HG03457 (cell line): ENCODE data around the gene LRRC59.
"Not testable (repeated sequence)": the region's sequence is repeated elsewhere in the genome, so short reads cannot be mapped to it uniquely, and the experiment has no call there.

Experiments
- ATAC-seq: cut with Tn5 transposase; IDR thresholded peaks from one replicate; pipeline ENCODE4 v1.9.1; 2021; ENCODE audit warnings: moderate number of reproducible peaks; ENCODE audit not compliant: unreplicated experiment

The LRRC59 gene

DNA sequence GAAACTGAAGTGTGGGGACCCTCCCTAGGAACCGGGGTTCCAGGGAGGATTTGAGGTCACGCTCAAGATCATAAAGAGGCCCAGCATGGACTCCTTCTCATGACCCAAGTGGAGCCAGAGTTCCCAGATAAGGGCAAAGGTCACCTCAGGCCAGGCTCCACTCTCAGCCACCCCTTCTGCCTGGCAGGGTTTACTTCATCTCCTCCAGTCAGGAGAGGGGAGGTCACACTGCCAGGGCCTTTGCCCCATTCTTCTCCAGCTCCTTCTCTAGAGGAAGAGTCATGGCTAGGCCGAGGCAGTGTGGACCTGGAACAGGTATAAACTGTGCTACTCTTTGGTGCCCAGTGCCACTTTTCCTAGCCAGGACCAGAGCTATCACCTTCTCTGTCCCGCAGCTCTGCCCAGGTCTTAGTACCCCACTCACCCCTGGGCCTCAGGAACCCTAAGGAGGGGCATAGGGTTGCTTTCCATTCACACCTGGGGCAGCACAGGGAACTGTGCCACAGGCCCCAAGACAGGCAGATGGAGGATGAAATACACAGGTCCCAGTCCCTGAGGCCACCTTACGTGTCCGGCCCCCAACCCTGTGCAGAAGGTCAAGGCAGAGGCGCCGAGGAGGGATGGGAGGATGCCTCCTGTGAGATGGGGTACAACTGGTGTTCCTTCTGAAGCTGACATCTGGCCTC, 27.8 kb upstream of the LRRC59 start:
- ATAC-seq, result no peak

GRCh38 chr17:50424246-50424995, 27.1 kb upstream of the LRRC59 start:
- no peak for ATAC-seq

DNA sequence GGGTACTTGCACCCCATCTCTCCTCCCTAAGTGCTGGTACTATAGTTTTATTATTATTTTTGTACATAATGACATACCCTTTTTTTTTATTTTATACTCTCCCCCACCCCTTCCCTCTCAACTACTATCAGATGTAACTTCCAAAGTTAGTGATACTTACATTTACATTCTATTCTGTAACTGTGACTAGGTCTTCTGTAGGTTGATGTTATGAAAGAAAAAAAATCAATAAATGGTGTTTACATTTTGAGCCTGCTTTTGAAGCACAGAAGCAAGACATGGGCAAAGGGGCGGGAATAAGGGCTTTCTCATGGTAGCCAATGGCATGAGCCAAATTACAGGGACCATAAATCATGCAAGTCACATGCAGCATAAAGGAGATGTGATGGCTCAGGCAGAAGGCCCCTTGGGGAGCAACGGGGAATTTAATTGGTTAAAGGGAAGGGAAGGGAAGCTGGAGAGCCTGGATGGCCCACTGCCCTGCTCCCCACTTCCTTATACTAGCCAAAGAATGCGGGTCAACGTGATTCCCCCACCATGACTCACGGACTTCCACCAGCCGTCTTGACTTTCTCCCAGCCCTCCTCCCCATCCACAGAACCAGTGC, 26.3 kb upstream of the LRRC59 start:
- no peak for ATAC-seq

- no peak for ATAC-seq
Measured at GRCh38 chr17:50422738-50423137, 25.4 kb upstream of the LRRC59 start.

- ATAC-seq, result no peak
Measured at GRCh38 chr17:50421308-50422051, 24.2 kb upstream of the LRRC59 start.

DNA sequence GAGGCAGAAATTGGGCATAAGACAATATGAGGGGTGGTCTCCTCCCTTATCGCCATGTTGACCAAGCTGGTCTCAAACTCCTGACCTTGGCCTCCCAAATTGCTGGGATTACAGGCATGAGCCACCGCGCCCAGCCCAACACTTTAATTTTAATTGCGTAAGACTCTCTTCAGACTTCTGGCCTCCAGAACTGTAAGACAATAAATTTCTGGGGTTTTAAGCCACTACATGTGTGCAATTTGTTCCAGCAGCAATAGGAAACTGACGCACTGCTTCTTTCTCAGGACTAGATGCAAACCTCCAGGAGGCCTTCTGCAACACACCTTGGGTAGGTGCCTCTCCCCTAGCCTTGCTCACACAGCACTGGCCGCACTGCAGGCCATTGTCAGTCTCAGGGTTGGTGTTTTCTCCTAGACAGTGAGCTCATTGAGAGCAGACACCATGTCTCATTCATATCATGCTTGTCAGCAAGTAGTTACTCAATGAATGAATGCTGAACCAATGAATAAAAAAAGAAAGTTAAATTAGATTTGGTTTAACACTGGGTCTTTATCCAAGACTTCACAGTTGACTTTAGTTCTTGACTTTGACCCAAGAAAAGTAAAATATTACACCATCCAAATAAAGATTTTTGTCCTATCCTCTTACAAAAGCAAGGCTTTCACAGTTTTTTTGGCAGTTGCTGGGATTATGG, 23.2 kb upstream of the LRRC59 start:
- ATAC-seq, result no peak

DNA sequence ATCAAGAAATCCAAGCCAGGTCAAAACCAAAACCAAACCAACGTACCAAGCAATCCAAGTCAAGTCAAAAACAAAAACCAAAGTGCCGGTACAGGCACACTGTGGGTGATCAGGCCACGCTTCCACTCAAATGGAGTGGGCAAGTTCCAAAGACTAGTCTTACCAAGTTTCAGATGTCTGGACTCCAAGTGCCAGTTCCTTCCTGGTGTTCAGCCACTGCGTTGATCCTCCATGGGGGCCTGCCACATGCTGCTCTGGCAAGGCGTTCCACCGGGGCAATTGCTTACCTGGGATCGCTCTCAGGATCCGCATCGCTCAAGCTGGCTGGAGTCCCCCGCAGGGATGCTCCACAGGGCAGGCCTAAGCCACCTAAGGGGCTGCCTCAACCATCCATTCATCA, 22.3 kb upstream of the LRRC59 start:
- ATAC-seq, result not testable (repeated sequence)

DNA sequence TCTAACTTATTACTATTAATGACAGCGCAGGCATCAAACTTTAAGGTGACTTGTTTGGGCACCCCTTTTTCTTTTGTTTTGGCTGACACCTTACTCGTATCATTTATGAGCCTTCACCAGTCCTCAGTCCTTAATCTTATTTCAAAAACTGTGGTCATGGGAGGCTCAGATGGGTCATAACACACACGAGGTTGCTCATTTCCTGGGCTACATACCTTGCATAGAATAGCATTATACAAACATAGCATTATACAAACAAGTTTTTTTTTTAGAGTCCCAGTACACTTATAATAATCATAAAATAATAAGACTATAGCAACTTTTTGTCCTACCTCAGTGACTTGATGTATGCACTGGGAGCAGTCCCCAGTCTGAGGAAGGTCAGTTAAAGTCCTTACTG, 17.5 kb upstream of the LRRC59 start:
- no peak for ATAC-seq

GRCh38 chr17:50412188-50412732, 14.9 kb upstream of the LRRC59 start:
- ATAC-seq, result no peak

DNA sequence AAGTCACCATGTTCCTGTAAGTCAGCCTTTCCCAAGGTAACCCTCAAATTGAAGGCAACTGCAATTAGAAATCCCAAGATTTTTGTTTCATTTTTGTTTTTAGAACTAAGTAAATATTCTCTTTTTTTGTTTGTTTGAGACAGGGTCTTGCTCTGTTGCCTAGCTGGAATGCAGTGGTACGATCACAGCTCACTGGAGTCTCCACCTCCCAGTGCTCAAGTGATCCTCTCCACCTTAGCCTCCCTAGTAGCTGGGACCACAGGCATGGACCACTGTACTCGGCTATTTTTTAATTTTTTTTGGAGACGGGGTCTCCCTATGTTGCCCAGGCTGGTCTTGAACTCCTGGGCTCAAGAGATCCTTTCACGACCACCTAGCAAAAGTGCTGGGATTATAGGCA, 10.6 kb upstream of the LRRC59 start:
- ATAC-seq, result no peak

DNA sequence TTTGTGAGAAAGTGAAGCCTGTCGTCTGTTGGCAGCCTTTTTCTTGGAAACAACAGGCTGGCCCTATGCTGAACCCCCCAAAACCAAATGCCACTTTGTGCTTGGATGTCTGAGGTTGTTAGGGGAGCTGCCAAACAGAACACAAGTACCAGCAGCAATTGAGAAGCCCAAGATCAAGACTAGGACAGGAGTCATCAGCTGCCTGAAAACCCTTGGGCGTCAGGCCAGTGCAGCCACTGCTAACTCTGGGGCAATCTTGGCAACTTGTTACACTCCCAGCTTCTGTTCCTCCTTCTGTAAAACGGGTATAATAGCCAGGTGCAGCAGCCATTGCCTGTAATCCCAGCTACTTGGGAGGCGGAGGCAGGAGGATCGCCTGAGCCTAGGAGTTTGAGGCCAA, 9.3 kb upstream of the LRRC59 start:
- no peak for ATAC-seq

GRCh38 chr17:50405351-50405750, 8.0 kb upstream of the LRRC59 start:
- ATAC-seq, result not testable (repeated sequence)

GRCh38 chr17:50399591-50399990, 2.3 kb upstream of the LRRC59 start:
- not testable (repeated sequence) for ATAC-seq

GRCh38 chr17:50398672-50399071, 1.3 kb upstream of the LRRC59 start:
- not testable (repeated sequence) for ATAC-seq

DNA sequence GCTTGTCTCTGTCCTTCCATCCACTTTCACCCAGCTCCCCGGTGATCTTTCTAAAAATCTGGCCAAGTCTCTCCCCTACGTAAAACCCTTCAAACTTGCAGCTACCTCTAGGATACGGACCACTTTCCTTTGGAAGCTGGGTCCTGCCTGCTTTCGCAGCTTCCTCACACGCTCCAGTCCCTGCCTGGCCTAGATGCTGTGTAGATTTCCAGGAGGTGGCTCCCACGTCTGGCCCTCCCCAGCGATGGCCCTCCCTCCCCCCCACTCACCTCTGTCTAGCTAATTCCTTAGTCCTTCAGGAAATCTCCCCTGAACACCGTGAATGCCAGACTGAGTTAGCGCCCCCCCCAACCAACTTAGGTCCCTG, 579 bp upstream of the LRRC59 start:
- no peak for ATAC-seq

GRCh38 chr17:50396261-50397110, 837 bp downstream of the LRRC59 start:
- ATAC-seq, result no peak

DNA sequence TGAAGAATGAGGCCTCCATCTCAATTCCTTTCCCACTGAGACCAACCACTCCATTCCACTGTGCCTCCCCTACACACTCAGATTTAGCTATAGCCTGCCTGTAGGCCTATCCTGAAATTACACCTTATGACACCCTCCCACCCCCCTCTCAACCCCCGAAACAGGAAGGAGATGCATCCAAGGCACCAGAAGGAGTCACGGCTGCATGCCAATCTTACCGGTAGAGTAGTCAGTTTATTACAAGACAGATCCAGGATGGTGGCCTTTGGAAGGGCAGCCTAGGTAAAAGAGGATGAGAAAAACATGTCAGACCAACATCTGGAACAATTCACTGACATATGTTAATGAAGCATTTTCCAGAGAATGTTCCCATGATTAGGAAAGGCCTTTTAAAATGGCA, 2.6 kb downstream of the LRRC59 start:
- ATAC-seq, result no peak

DNA sequence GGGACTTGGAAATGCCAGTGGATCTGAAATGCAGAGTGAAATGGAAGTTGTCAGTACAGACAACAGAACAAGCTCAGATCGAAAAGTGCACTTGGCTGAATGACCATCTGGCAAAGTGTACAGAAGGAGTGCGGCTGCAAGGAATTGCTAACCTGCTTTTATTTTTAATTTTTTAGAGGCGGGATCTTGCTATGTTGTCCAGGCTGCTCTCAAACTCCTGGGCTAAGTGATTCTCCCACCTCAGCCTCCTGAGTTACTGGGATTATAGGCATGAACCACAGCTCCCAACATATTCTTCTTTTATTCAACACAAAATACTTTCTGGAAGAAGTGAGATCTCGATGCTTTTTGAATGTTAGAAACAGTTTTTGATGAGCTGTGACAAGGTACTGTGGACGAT, 3.6 kb downstream of the LRRC59 start:
- no peak for ATAC-seq

DNA sequence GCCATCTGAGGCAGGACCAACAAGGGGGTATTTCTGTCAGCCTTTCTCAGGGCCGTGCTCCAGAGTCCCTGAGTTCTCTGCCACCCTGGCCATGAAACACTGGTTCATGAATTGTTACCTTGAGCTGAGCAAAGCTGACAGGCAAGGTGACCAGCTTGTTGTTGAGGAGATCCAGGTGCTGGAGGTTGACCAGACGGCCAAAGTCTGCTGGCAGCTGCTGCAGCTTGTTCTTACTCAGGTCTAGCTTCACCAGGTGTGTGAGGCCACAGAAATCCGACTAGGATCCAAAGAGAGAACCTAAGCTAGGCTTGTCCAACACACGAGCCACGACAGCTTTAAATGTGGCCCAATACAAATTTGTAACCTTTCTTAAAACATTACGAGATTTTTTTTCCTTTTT, 4.7 kb downstream of the LRRC59 start:
- no peak for ATAC-seq

DNA sequence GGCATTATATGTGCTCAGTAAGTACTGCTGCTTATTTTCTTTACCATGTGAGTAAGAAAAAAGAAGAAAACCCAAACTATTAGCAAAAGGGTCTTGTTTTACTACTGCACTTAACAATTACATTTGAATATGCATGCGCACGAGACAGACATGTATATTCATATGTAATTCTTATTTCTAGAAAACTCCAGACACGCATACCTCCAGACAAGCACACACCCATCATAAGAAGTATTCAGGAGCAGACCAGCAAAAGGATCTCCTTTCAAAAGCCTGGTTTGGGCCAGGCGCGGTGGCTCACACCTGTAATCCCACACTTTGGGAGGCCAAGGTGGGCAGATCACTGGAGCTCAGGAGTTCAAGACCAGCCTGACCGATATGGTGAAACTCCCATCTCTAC, 7.8 kb downstream of the LRRC59 start:
- no peak for ATAC-seq
